Measurements from ENCODE around the gene NAT8L. TPM values are rescaled to one million over a fixed set of nuclear protein-coding genes. Genes with fewer than 3 reads are reported as not detected.

Gene NAT8L
- total RNA-seq, 1 experiment from 2014 or later, result 9.2 TPM

DNA sequence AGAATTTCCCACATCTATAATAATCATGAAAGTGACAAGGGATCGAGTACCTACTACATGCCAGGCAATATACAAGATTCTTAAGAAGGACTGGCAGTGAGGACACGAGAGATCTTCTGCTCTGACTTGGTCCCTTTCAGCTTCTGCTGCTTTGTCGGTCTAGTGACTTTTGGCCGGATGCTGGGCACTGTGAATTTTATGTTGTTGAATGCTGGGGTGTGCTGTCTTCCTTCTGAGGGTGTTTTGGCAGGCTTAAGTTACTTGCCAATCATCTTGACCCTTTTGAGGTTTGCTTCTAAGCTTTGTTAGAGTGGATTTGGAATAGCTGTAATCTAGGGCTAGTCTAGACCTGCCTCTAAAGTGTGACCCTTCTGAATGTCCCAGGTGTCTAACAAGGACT, 23.5 kb downstream of the NAT8L start:
- 0 out of 4 replicates have a peak, but pooled peaks cover 0 to 2% of the 10 kb centered on the region in 2 experiments for H3K4me1 ChIP-seq (ENCODE audit: control insufficient read depth in 1 of 2, insufficient read depth in 2 of 2, low read length in 2 of 2)
- ATAC-seq (no peak), DNase-seq (ENCODE audit: low read depth, low spot score) (no peak)
- H3K9me3 ChIP-seq (ENCODE audit: control insufficient read depth in 1 of 2, insufficient read depth in 1 of 2, low read depth in 1 of 2, low read length in 2 of 2), result no peaks in the 10 kb centered on the region
- H3K27ac ChIP-seq (ENCODE audit: low read depth, low read length), result no peak overlapping the region
- H3K9ac ChIP-seq (ENCODE audit: low read length), result no peak overlapping the region
- TF ChIP-seq EGR1 (IDR thresholded peaks at IDR 0.05; ENCODE audit: low read depth) (no peak), SP1 (IDR thresholded peaks at IDR 0.05; ENCODE audit: low read depth) (no peak), CBX3 (IDR thresholded peaks at IDR 0.05; ENCODE audit: low read depth) (no peak), EZH2 (IDR thresholded peaks at IDR 0.05) (no peak), POLR2A (IDR thresholded peaks at IDR 0.05; ENCODE audit: borderline replicate concordance, extremely low read depth, insufficient read depth, insufficient read length) (no peak)
- H2AFZ ChIP-seq (ENCODE audit: low read depth, low read length, poor library complexity, severe bottlenecking), result no peak overlapping the region
- POLR2A ChIA-PET, result no interaction called here
- no TSS peak for BruUV-seq (replicated peaks)
- no peak overlapping the region for H3K4me2 ChIP-seq (ENCODE audit: low read length)
- no peaks in the 10 kb centered on the region for H3K79me2 ChIP-seq (ENCODE audit: insufficient read depth, low read length)
- no peaks in the 10 kb centered on the region for H3K36me3 ChIP-seq (ENCODE audit: control insufficient read depth in 1 of 2, insufficient read depth in 2 of 2, low read length in 2 of 2)
- no peaks in the 10 kb centered on the region for H4K20me1 ChIP-seq (ENCODE audit: insufficient read depth)
- H3K4me3 ChIP-seq (replicated peaks in 1 of 2; ENCODE audit: low read depth in 1 of 2, low read length in 2 of 2), result no peak overlapping the region
- no peaks in the 10 kb centered on the region for H3K27me3 ChIP-seq (ENCODE audit: insufficient read depth, low read length)
- intact Hi-C loops (cut with micrococcal nuclease), result no loop called here
- H3K9me2 ChIP-seq (ENCODE audit: insufficient read depth), result no peaks in the 10 kb centered on the region
- CTCF ChIA-PET, result no interaction called here
- RAD21 ChIA-PET (ENCODE audit: low non-redundant PET in 1 of 2, low total read pairs in 2 of 2, uncharacterized antibody in 2 of 2, unreplicated experiment in 2 of 2), result no interaction called here

DNA sequence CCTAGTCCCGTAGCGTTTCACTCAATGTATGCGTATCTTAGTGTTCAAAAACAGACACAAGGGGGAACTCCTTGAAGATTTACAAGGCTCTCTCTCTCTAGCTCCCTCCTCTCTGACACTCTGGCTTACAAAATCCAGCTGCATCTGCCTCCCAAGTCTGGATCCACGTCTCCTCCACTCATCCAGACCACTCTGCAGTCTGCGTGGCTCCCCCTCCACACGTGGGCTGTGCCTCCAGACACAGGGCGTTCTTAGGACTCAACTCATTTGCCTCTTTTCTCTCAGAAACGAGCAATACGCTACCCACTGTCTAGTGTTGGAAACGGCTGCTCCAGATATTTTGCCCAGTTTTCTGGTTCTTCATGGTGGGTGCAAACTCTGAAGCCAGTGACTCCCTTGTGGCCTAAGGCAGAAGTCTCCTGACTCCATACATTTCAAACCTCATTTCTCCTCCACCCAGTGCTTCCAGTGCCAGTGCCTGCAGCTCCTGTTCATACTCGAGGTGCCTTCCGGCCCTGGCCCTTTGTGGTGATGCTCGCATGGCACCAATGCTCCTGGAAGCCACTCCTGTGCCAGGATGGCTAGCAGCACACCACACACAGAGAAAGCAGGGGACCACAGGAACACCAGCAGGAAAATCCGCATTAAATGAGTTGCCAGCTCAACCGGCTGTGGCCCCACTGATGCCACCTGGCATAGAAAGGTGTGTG, 24.1 kb downstream of the NAT8L start:
- Histone ChIP-seq H3K27ac (ENCODE audit: low read depth, low read length) (no peak overlapping the region), H2AFZ (ENCODE audit: low read depth, low read length, poor library complexity, severe bottlenecking) (no peak overlapping the region), H3K9ac (ENCODE audit: low read length) (no peak overlapping the region), H3K79me2 (ENCODE audit: insufficient read depth, low read length) (no peaks in the 10 kb centered on the region), H3K4me2 (ENCODE audit: low read length) (no peak overlapping the region), H3K27me3 (ENCODE audit: insufficient read depth, low read length) (no peaks in the 10 kb centered on the region), H3K4me1 (ENCODE audit: control insufficient read depth in 1 of 2, insufficient read depth in 2 of 2, low read length in 2 of 2) (0 out of 4 replicates have a peak, but pooled peaks cover 0 to 2% of the 10 kb centered on the region in 2 experiments), H3K4me3 (replicated peaks in 1 of 2; ENCODE audit: low read depth in 1 of 2, low read length in 2 of 2) (no peak overlapping the region), H4K20me1 (ENCODE audit: insufficient read depth) (no peaks in the 10 kb centered on the region), H3K9me3 (ENCODE audit: control insufficient read depth in 1 of 2, insufficient read depth in 1 of 2, low read depth in 1 of 2, low read length in 2 of 2) (no peaks in the 10 kb centered on the region), H3K36me3 (ENCODE audit: control insufficient read depth in 1 of 2, insufficient read depth in 2 of 2, low read length in 2 of 2) (no peaks in the 10 kb centered on the region), H3K9me2 (ENCODE audit: insufficient read depth) (no peaks in the 10 kb centered on the region)
- ATAC-seq, result no peak
- DNase-seq (ENCODE audit: low read depth, low spot score), result no peak
- intact Hi-C loops (cut with micrococcal nuclease), result no loop called here
- no TSS peak for BruUV-seq (replicated peaks)
- CTCF ChIA-PET, result no interaction called here
- TF ChIP-seq JUND (IDR thresholded peaks at IDR 0.05) (no peak), TCF7L2 (IDR thresholded peaks at IDR 0.05; ENCODE audit: borderline replicate concordance, extremely low read depth, insufficient read depth, insufficient read length) (no peak), CBX3 (IDR thresholded peaks at IDR 0.05; ENCODE audit: low read depth) (no peak), POLR2A (IDR thresholded peaks at IDR 0.05; ENCODE audit: borderline replicate concordance, extremely low read depth, insufficient read depth, insufficient read length) (no peak), YY1 (IDR thresholded peaks at IDR 0.05; ENCODE audit: extremely low read depth, insufficient replicate concordance, low read depth, low read length) (no peak), EGR1 (IDR thresholded peaks at IDR 0.05; ENCODE audit: low read depth) (no peak), ZNF274 (IDR thresholded peaks at IDR 0.05; ENCODE audit: low read depth, low read length) (no peak)
- TF ChIP-seq, protein P1, sequence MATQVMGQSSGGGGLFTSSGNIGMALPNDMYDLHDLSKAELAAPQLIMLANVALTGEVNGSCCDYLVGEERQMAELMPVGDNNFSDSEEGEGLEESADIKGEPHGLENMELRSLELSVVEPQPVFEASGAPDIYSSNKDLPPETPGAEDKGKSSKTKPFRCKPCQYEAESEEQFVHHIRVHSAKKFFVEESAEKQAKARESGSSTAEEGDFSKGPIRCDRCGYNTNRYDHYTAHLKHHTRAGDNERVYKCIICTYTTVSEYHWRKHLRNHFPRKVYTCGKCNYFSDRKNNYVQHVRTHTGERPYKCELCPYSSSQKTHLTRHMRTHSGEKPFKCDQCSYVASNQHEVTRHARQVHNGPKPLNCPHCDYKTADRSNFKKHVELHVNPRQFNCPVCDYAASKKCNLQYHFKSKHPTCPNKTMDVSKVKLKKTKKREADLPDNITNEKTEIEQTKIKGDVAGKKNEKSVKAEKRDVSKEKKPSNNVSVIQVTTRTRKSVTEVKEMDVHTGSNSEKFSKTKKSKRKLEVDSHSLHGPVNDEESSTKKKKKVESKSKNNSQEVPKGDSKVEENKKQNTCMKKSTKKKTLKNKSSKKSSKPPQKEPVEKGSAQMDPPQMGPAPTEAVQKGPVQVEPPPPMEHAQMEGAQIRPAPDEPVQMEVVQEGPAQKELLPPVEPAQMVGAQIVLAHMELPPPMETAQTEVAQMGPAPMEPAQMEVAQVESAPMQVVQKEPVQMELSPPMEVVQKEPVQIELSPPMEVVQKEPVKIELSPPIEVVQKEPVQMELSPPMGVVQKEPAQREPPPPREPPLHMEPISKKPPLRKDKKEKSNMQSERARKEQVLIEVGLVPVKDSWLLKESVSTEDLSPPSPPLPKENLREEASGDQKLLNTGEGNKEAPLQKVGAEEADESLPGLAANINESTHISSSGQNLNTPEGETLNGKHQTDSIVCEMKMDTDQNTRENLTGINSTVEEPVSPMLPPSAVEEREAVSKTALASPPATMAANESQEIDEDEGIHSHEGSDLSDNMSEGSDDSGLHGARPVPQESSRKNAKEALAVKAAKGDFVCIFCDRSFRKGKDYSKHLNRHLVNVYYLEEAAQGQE (IDR thresholded peaks at IDR 0.05; ENCODE audit: low read depth), result no peak
- TF ChIP-seq, protein P2, sequence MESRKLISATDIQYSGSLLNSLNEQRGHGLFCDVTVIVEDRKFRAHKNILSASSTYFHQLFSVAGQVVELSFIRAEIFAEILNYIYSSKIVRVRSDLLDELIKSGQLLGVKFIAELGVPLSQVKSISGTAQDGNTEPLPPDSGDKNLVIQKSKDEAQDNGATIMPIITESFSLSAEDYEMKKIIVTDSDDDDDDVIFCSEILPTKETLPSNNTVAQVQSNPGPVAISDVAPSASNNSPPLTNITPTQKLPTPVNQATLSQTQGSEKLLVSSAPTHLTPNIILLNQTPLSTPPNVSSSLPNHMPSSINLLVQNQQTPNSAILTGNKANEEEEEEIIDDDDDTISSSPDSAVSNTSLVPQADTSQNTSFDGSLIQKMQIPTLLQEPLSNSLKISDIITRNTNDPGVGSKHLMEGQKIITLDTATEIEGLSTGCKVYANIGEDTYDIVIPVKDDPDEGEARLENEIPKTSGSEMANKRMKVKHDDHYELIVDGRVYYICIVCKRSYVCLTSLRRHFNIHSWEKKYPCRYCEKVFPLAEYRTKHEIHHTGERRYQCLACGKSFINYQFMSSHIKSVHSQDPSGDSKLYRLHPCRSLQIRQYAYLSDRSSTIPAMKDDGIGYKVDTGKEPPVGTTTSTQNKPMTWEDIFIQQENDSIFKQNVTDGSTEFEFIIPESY (IDR thresholded peaks at IDR 0.05; ENCODE audit: extremely low read depth, insufficient replicate concordance, low read length), result no peak
- RAD21 ChIA-PET (ENCODE audit: low non-redundant PET in 1 of 2, low total read pairs in 2 of 2, uncharacterized antibody in 2 of 2, unreplicated experiment in 2 of 2), result no interaction called here
- POLR2A ChIA-PET, result no interaction called here
